ENCODE data around the gene ILKAP.

ILKAP gene

GRCh38 chr2:238182362-238182761 is 21.1 kb downstream of the ILKAP start:
- Histone ChIP-seq H3K9me3 (ENCODE audit: low read length) (no peaks in the 10 kb centered on the region), H4K20me1 (ENCODE audit: insufficient read depth, low read length) (no peaks in the 10 kb centered on the region), H3K9me2 (ENCODE audit: low read depth, low read length) (no peaks in the 10 kb centered on the region), H3K27me3 (ENCODE audit: insufficient read depth, low read length) (no peaks in the 10 kb centered on the region), H3K9ac (ENCODE audit: low read length) (no peak overlapping the region), H3K27ac (ENCODE audit: low read depth, low read length, poor library complexity, severe bottlenecking) (no peak overlapping the region), H3K4me3 (ENCODE audit: low read depth, low read length, poor library complexity, severe bottlenecking) (no peak overlapping the region), H2AFZ (ENCODE audit: low read length) (no peak overlapping the region), H3K4me2 (ENCODE audit: low read length) (no peak overlapping the region), H3K4me1 (ENCODE audit: insufficient read depth, low read length, severe bottlenecking) (no peaks in the 10 kb centered on the region), H3K36me3 (ENCODE audit: insufficient read depth, low read length) (peaks cover 100% of the 10 kb centered on the region), H3K79me2 (ENCODE audit: insufficient read depth, low read length) (no peaks in the 10 kb centered on the region), H3F3A (ENCODE audit: insufficient read depth, low read length) (no peaks in the 10 kb centered on the region)
- TF ChIP-seq EZH2 (IDR thresholded peaks at IDR 0.05; ENCODE audit: borderline replicate concordance, low read length) (no peak), CTCF (IDR thresholded peaks at IDR 0.05; ENCODE audit: low read length) (no peak)

- H3K9me2 ChIP-seq (ENCODE audit: low read depth, low read length) = no peaks in the 10 kb centered on the region
- H3K9ac ChIP-seq (ENCODE audit: low read length) = no peak overlapping the region
- H3K27me3 ChIP-seq (ENCODE audit: insufficient read depth, low read length) = no peaks in the 10 kb centered on the region
- no peaks in the 10 kb centered on the region for H4K20me1 ChIP-seq (ENCODE audit: insufficient read depth, low read length)
- no peak overlapping the region for H3K4me3 ChIP-seq (ENCODE audit: low read depth, low read length, poor library complexity, severe bottlenecking)
- H3F3A ChIP-seq (ENCODE audit: insufficient read depth, low read length) = no peaks in the 10 kb centered on the region
- no peaks in the 10 kb centered on the region for H3K9me3 ChIP-seq (ENCODE audit: low read length)
- TF ChIP-seq CTCF (IDR thresholded peaks at IDR 0.05; ENCODE audit: low read length) (no peak), EZH2 (IDR thresholded peaks at IDR 0.05; ENCODE audit: borderline replicate concordance, low read length) (no peak)
- no peaks in the 10 kb centered on the region for H3K4me1 ChIP-seq (ENCODE audit: insufficient read depth, low read length, severe bottlenecking)
- no peak overlapping the region for H2AFZ ChIP-seq (ENCODE audit: low read length)
- H3K79me2 ChIP-seq (ENCODE audit: insufficient read depth, low read length) = no peaks in the 10 kb centered on the region
- no peak overlapping the region for H3K4me2 ChIP-seq (ENCODE audit: low read length)
- H3K27ac ChIP-seq (ENCODE audit: low read depth, low read length, poor library complexity, severe bottlenecking) = no peak overlapping the region
- H3K36me3 ChIP-seq (ENCODE audit: insufficient read depth, low read length) = peaks cover 96% of the 10 kb centered on the region
Observed at GRCh38 chr2:238180554-238180953, 22.9 kb downstream of the ILKAP start.

- no peaks in the 10 kb centered on the region for H3F3A ChIP-seq (ENCODE audit: insufficient read depth, low read length)
- TF ChIP-seq EZH2 (IDR thresholded peaks at IDR 0.05; ENCODE audit: borderline replicate concordance, low read length) (no peak), CTCF (IDR thresholded peaks at IDR 0.05; ENCODE audit: low read length) (no peak)
- no peak overlapping the region for H2AFZ ChIP-seq (ENCODE audit: low read length)
- H3K9ac ChIP-seq (ENCODE audit: low read length) = no peak overlapping the region
- no peak overlapping the region for H3K27ac ChIP-seq (ENCODE audit: low read depth, low read length, poor library complexity, severe bottlenecking)
- H3K79me2 ChIP-seq (ENCODE audit: insufficient read depth, low read length) = no peaks in the 10 kb centered on the region
- no peaks in the 10 kb centered on the region for H4K20me1 ChIP-seq (ENCODE audit: insufficient read depth, low read length)
- H3K9me2 ChIP-seq (ENCODE audit: low read depth, low read length) = no peaks in the 10 kb centered on the region
- peaks cover 95% of the 10 kb centered on the region for H3K36me3 ChIP-seq (ENCODE audit: insufficient read depth, low read length)
- H3K4me3 ChIP-seq (ENCODE audit: low read depth, low read length, poor library complexity, severe bottlenecking) = no peak overlapping the region
- no peaks in the 10 kb centered on the region for H3K9me3 ChIP-seq (ENCODE audit: low read length)
- H3K4me1 ChIP-seq (ENCODE audit: insufficient read depth, low read length, severe bottlenecking) = no peaks in the 10 kb centered on the region
- H3K4me2 ChIP-seq (ENCODE audit: low read length) = no peak overlapping the region
- H3K27me3 ChIP-seq (ENCODE audit: insufficient read depth, low read length) = no peaks in the 10 kb centered on the region
Observed at GRCh38 chr2:238176613-238177012, 26.9 kb downstream of the ILKAP start.
